Right lobe of liver (tissue), 4 donors: Measurements from ENCODE around the gene HSP90AB1.

Experiments used
- CTCF ChIP-seq, 4 donors: fragments of 200-600 bp in 3 of 4; fragments of 450-650 bp in 1 of 4; IDR thresholded peaks; one replicate each; pipeline versions ENCODE4 v1.5.1 to v1.8.0; 2016 to 2022; ENCODE audit warnings: antibody characterized with exemption in 4 of 4, mild to moderate bottlenecking in 2 of 4
- POLR2A ChIP-seq: fragments of 450-650 bp; IDR thresholded peaks from one replicate; pipeline ENCODE4 v1.6.1; 2017; ENCODE audit warnings: antibody characterized with exemption, mild to moderate bottlenecking
- donor health status: DM: no; HTN: no; CAD: no.
- donor health status: DM: no; HTN: no; CAD: no.
- donor health status: DM: no; HTN: yes; CAD: no.

GRCh38 chr6:44202332-44202971 is 44.4 kb upstream of the HSP90AB1 start:
- TF ChIP-seq POLR2A (no peak), CTCF (IDR thresholded peaks at IDR 0.05) (no peak)
